ENCODE results near the gene DUSP22.
"Not testable (repeated sequence)": the region's sequence is repeated elsewhere in the genome, so short reads cannot be mapped to it uniquely, and the experiment has no call there.

Gene DUSP22

GRCh38 chr6:323730-324088, 31.4 kb downstream of the DUSP22 start:
- no peak for DNase-seq (ENCODE audit: low read depth, low spot score)

- no peak for DNase-seq (ENCODE audit: low read depth, low spot score)
Observed at GRCh38 chr6:324116-324728, 31.9 kb downstream of the DUSP22 start.

GRCh38 chr6:324729-325125, 32.4 kb downstream of the DUSP22 start:
- DNase-seq (ENCODE audit: low read depth, low spot score): no peak

- not testable (repeated sequence) for DNase-seq (ENCODE audit: low read depth, low spot score)
Observed at GRCh38 chr6:325161-325860, 33.0 kb downstream of the DUSP22 start.

- not testable (repeated sequence) for DNase-seq (ENCODE audit: low read depth, low spot score)
Observed at GRCh38 chr6:326066-326465, 33.8 kb downstream of the DUSP22 start.

- no peak for DNase-seq (ENCODE audit: low read depth, low spot score)
Observed at GRCh38 chr6:326896-327537, 34.7 kb downstream of the DUSP22 start.

GRCh38 chr6:327538-328116, 35.3 kb downstream of the DUSP22 start:
- no peak for DNase-seq (ENCODE audit: low read depth, low spot score)

GRCh38 chr6:328136-328670, 35.9 kb downstream of the DUSP22 start:
- DNase-seq (ENCODE audit: low read depth, low spot score): no peak

GRCh38 chr6:328924-329323, 36.6 kb downstream of the DUSP22 start:
- no peak for DNase-seq (ENCODE audit: low read depth, low spot score)

GRCh38 chr6:329888-330691, 37.8 kb downstream of the DUSP22 start:
- DNase-seq (ENCODE audit: low read depth, low spot score): no peak

- no peak for DNase-seq (ENCODE audit: low read depth, low spot score)
Observed at GRCh38 chr6:330948-331347, 38.7 kb downstream of the DUSP22 start.

- no peak for DNase-seq (ENCODE audit: low read depth, low spot score)
Observed at GRCh38 chr6:331622-332521, 39.6 kb downstream of the DUSP22 start.

GRCh38 chr6:332671-333070, 40.4 kb downstream of the DUSP22 start:
- no peak for DNase-seq (ENCODE audit: low read depth, low spot score)

GRCh38 chr6:333379-334002, 41.2 kb downstream of the DUSP22 start:
- DNase-seq (ENCODE audit: low read depth, low spot score): no peak

- DNase-seq (ENCODE audit: low read depth, low spot score): no peak
Observed at GRCh38 chr6:334536-335510, 42.5 kb downstream of the DUSP22 start.

GRCh38 chr6:335572-335971, 43.3 kb downstream of the DUSP22 start:
- no peak for DNase-seq (ENCODE audit: low read depth, low spot score)

- no peak for DNase-seq (ENCODE audit: low read depth, low spot score)
Observed at GRCh38 chr6:336159-337114, 44.1 kb downstream of the DUSP22 start.

Measured in activated naive CD8-positive, alpha-beta T cell treated with anti-CD3 and anti-CD28 coated beads, Interleukin-2, amount 50 U/mL, for 16 hours (primary cell).